ENCODE data around the gene COA7. TPM values are rescaled to one million over a fixed set of nuclear protein-coding genes. Genes with fewer than 3 reads are reported as not detected.
A peak's percentile ranks its signal among the peaks of the same experiment; 100 is the strongest.
"Not testable (repeated sequence)": the region's sequence is repeated elsewhere in the genome, so short reads cannot be mapped to it uniquely, and the experiment has no call there.

The COA7 gene
- total RNA-seq, 1 donor from 2014 or later: 39.9 TPM

- H3K36me3 Mint-ChIP-seq (ENCODE audit: low read depth): peaks cover 26% of the 10 kb centered on the region
- no peak overlapping the region for H3K4me3 Mint-ChIP-seq
- intact Hi-C loops (cut with micrococcal nuclease): no loop called here
- H3K4me1 Mint-ChIP-seq (ENCODE audit: low read depth): peaks cover 30% of the 10 kb centered on the region
- no peaks in the 10 kb centered on the region for H3K27me3 Mint-ChIP-seq (ENCODE audit: insufficient read depth)
- no peaks in the 10 kb centered on the region for H3K9me3 Mint-ChIP-seq
- no peak overlapping the region for H3K27ac Mint-ChIP-seq
- no peak for DNase-seq (ENCODE audit: low spot score)
Measured at GRCh38 chr1:52693843-52694242, 4.3 kb downstream of the COA7 start.

- DNase-seq (ENCODE audit: low spot score); H3K4me3 Mint-ChIP-seq; intact Hi-C loops (cut with micrococcal nuclease); H3K9me3 Mint-ChIP-seq; H3K27ac Mint-ChIP-seq; H3K27me3 Mint-ChIP-seq (ENCODE audit: insufficient read depth): not testable (repeated sequence)
- Mint-ChIP-seq H3K36me3 (ENCODE audit: low read depth) (peaks cover 26% of the 10 kb centered on the region), H3K4me1 (ENCODE audit: low read depth) (peaks cover 25% of the 10 kb centered on the region)
Measured at GRCh38 chr1:52693351-52693750, 4.8 kb downstream of the COA7 start.

GRCh38 chr1:52692697-52693096 lies 5.5 kb downstream of the COA7 start:
- Mint-ChIP-seq H3K27me3 (ENCODE audit: insufficient read depth) (no peaks in the 10 kb centered on the region), H3K4me3 (no peak overlapping the region), H3K4me1 (ENCODE audit: low read depth) (peaks cover 22% of the 10 kb centered on the region), H3K36me3 (ENCODE audit: low read depth) (peaks cover 27% of the 10 kb centered on the region), H3K9me3 (no peaks in the 10 kb centered on the region), H3K27ac (no peak overlapping the region)
- DNase-seq (ENCODE audit: low spot score): no peak
- intact Hi-C loops (cut with micrococcal nuclease): no loop called here

- no peak overlapping the region for H3K27ac Mint-ChIP-seq
Measured at GRCh38 chr1:52691821-52692220, 6.3 kb downstream of the COA7 start.

GRCh38 chr1:52686830-52687229 lies 11.3 kb downstream of the COA7 start:
- H3K4me1 Mint-ChIP-seq (ENCODE audit: low read depth): peaks cover 28% of the 10 kb centered on the region
- no peaks in the 10 kb centered on the region for H3K27me3 Mint-ChIP-seq (ENCODE audit: insufficient read depth)
- no peak overlapping the region for H3K4me3 Mint-ChIP-seq
- peaks cover 24% of the 10 kb centered on the region for H3K36me3 Mint-ChIP-seq (ENCODE audit: low read depth)
- no peak for DNase-seq (ENCODE audit: low spot score)
- peaks cover 7% of the 10 kb centered on the region for H3K9me3 Mint-ChIP-seq
- no peak overlapping the region for H3K27ac Mint-ChIP-seq
- intact Hi-C loops (cut with micrococcal nuclease): loop anchor here (1.0 to 10.0 kb wide), 9 partner anchors 28 to 560 kb away; partner anchors contain the start of genes CC2D1B, GPX7, ORC1 and PRPF38A

More at GRCh38 chr1:52691821-52692220, 6.3 kb downstream of the COA7 start:
- Mint-ChIP-seq H3K27me3 (ENCODE audit: insufficient read depth) (no peaks in the 10 kb centered on the region), H3K4me1 (ENCODE audit: low read depth) (peaks cover 21% of the 10 kb centered on the region), H3K4me3 (no peak overlapping the region), H3K9me3 (no peaks in the 10 kb centered on the region), H3K36me3 (ENCODE audit: low read depth) (peaks cover 30% of the 10 kb centered on the region)
- intact Hi-C loops (cut with micrococcal nuclease): no loop called here
- DNase-seq (ENCODE audit: low spot score): no peak

GRCh38 chr1:52686261-52686751 lies 11.8 kb downstream of the COA7 start:
- intact Hi-C loops (cut with micrococcal nuclease): loop anchor here (1.0 to 10.0 kb wide), 9 partner anchors 27 to 559 kb away; partner anchors contain the start of genes CC2D1B, GPX7, ORC1 and PRPF38A
- DNase-seq (ENCODE audit: low spot score): peak; percentile 73
- Mint-ChIP-seq H3K36me3 (ENCODE audit: low read depth) (peaks cover 22% of the 10 kb centered on the region), H3K4me1 (ENCODE audit: low read depth) (peaks cover 26% of the 10 kb centered on the region), H3K27ac (peak overlapping the region; percentile 49)
- H3K27me3 Mint-ChIP-seq (ENCODE audit: insufficient read depth); H3K4me3 Mint-ChIP-seq; H3K9me3 Mint-ChIP-seq: not testable (repeated sequence)

GRCh38 chr1:52684545-52684944 lies 13.6 kb downstream of the COA7 start:
- H3K4me1 Mint-ChIP-seq (ENCODE audit: low read depth): peaks cover 26% of the 10 kb centered on the region
- DNase-seq (ENCODE audit: low spot score): no peak
- no peaks in the 10 kb centered on the region for H3K27me3 Mint-ChIP-seq (ENCODE audit: insufficient read depth)
- H3K9me3 Mint-ChIP-seq: peaks cover 7% of the 10 kb centered on the region
- no peak overlapping the region for H3K4me3 Mint-ChIP-seq
- no peak overlapping the region for H3K27ac Mint-ChIP-seq
- peaks cover 22% of the 10 kb centered on the region for H3K36me3 Mint-ChIP-seq (ENCODE audit: low read depth)
- intact Hi-C loops (cut with micrococcal nuclease): loop anchor here (10.0 kb wide), 1 partner anchor 170 kb away; no protein-coding TSS in a partner anchor

GRCh38 chr1:52683367-52683940 lies 14.7 kb downstream of the COA7 start:
- H3K27me3 Mint-ChIP-seq (ENCODE audit: insufficient read depth): no peaks in the 10 kb centered on the region
- no peak for DNase-seq (ENCODE audit: low spot score)
- no peak overlapping the region for H3K4me3 Mint-ChIP-seq
- H3K4me1 Mint-ChIP-seq (ENCODE audit: low read depth): peaks cover 26% of the 10 kb centered on the region
- H3K27ac Mint-ChIP-seq: no peak overlapping the region
- H3K36me3 Mint-ChIP-seq (ENCODE audit: low read depth): peaks cover 18% of the 10 kb centered on the region
- intact Hi-C loops (cut with micrococcal nuclease): loop anchor here (10.0 kb wide), 1 partner anchor 169 kb away; no protein-coding TSS in a partner anchor
- H3K9me3 Mint-ChIP-seq: peaks cover 7% of the 10 kb centered on the region

- Mint-ChIP-seq H3K4me3 (no peak overlapping the region), H3K36me3 (ENCODE audit: low read depth) (peaks cover 10% of the 10 kb centered on the region), H3K27ac (no peak overlapping the region), H3K4me1 (ENCODE audit: low read depth) (peaks cover 16% of the 10 kb centered on the region), H3K27me3 (ENCODE audit: insufficient read depth) (no peaks in the 10 kb centered on the region), H3K9me3 (peaks cover 7% of the 10 kb centered on the region)
- intact Hi-C loops (cut with micrococcal nuclease): loop anchor here (10.0 kb wide), 1 partner anchor 166 kb away; no protein-coding TSS in a partner anchor
- no peak for DNase-seq (ENCODE audit: low spot score)
Measured at GRCh38 chr1:52681136-52681535, 17.0 kb downstream of the COA7 start.

GRCh38 chr1:52680353-52680752 lies 17.8 kb downstream of the COA7 start:
- H3K36me3 Mint-ChIP-seq (ENCODE audit: low read depth): peaks cover 7% of the 10 kb centered on the region
- no peak overlapping the region for H3K4me3 Mint-ChIP-seq
- no peak overlapping the region for H3K27ac Mint-ChIP-seq
- H3K27me3 Mint-ChIP-seq (ENCODE audit: insufficient read depth): no peaks in the 10 kb centered on the region
- intact Hi-C loops (cut with micrococcal nuclease): loop anchor here (10.0 kb wide), 1 partner anchor 166 kb away; no protein-coding TSS in a partner anchor
- DNase-seq (ENCODE audit: low spot score): no peak
- peaks cover 7% of the 10 kb centered on the region for H3K9me3 Mint-ChIP-seq
- H3K4me1 Mint-ChIP-seq (ENCODE audit: low read depth): peaks cover 13% of the 10 kb centered on the region

- Mint-ChIP-seq H3K36me3 (ENCODE audit: low read depth) (peaks cover 6% of the 10 kb centered on the region), H3K27me3 (ENCODE audit: insufficient read depth) (no peaks in the 10 kb centered on the region), H3K27ac (no peak overlapping the region), H3K4me3 (no peak overlapping the region), H3K9me3 (peaks cover 7% of the 10 kb centered on the region), H3K4me1 (ENCODE audit: low read depth) (peaks cover 20% of the 10 kb centered on the region)
- intact Hi-C loops (cut with micrococcal nuclease): no loop called here
- DNase-seq (ENCODE audit: low spot score): no peak
Measured at GRCh38 chr1:52679498-52679897, 18.6 kb downstream of the COA7 start.

GRCh38 chr1:52679048-52679447 lies 19.1 kb downstream of the COA7 start:
- Mint-ChIP-seq H3K9me3 (peaks cover 6% of the 10 kb centered on the region), H3K4me1 (ENCODE audit: low read depth) (peaks cover 21% of the 10 kb centered on the region), H3K27ac (no peak overlapping the region), H3K4me3 (no peak overlapping the region), H3K36me3 (ENCODE audit: low read depth) (peaks cover 5% of the 10 kb centered on the region), H3K27me3 (ENCODE audit: insufficient read depth) (no peaks in the 10 kb centered on the region)
- intact Hi-C loops (cut with micrococcal nuclease): no loop called here
- no peak for DNase-seq (ENCODE audit: low spot score)

GRCh38 chr1:52677076-52677806 lies 20.9 kb downstream of the COA7 start:
- H3K27ac Mint-ChIP-seq: no peak overlapping the region
- H3K4me1 Mint-ChIP-seq (ENCODE audit: low read depth): peaks cover 10% of the 10 kb centered on the region
- no peaks in the 10 kb centered on the region for H3K27me3 Mint-ChIP-seq (ENCODE audit: insufficient read depth)
- no peak for DNase-seq (ENCODE audit: low spot score)
- H3K4me3 Mint-ChIP-seq: no peak overlapping the region
- intact Hi-C loops (cut with micrococcal nuclease): no loop called here
- no peaks in the 10 kb centered on the region for H3K9me3 Mint-ChIP-seq
- no peaks in the 10 kb centered on the region for H3K36me3 Mint-ChIP-seq (ENCODE audit: low read depth)

Data from activated T-helper 1 cell treated with anti-CD3 and anti-CD28 coated beads, Interleukin-12 subunit alpha, Interleukin-12 subunit beta, Interleukin-2, Interleukin-4 antibody, amounts not matched to agents 30 ng/mL and 10 ng/mL and 1 ng/mL, durations not matched to agents 14 hours and 24 hours and 36 hours (primary cell).